ENCODE data around the gene KRTAP2-2.

- TF ChIP-seq, protein P1, sequence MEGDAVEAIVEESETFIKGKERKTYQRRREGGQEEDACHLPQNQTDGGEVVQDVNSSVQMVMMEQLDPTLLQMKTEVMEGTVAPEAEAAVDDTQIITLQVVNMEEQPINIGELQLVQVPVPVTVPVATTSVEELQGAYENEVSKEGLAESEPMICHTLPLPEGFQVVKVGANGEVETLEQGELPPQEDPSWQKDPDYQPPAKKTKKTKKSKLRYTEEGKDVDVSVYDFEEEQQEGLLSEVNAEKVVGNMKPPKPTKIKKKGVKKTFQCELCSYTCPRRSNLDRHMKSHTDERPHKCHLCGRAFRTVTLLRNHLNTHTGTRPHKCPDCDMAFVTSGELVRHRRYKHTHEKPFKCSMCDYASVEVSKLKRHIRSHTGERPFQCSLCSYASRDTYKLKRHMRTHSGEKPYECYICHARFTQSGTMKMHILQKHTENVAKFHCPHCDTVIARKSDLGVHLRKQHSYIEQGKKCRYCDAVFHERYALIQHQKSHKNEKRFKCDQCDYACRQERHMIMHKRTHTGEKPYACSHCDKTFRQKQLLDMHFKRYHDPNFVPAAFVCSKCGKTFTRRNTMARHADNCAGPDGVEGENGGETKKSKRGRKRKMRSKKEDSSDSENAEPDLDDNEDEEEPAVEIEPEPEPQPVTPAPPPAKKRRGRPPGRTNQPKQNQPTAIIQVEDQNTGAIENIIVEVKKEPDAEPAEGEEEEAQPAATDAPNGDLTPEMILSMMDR (conservative IDR thresholded peaks at IDR 0.05; ENCODE audit: low read length): no peak
- no peak for TF ChIP-seq EZH2phosphoT487 (IDR thresholded peaks at IDR 0.05; ENCODE audit: borderline replicate concordance)
Measured at GRCh38 chr17:41052566-41052965, 2.5 kb downstream of the KRTAP2-2 start.

All from Loucy (cell line).